ENCODE measurements around the gene LY6G5C.

DNA sequence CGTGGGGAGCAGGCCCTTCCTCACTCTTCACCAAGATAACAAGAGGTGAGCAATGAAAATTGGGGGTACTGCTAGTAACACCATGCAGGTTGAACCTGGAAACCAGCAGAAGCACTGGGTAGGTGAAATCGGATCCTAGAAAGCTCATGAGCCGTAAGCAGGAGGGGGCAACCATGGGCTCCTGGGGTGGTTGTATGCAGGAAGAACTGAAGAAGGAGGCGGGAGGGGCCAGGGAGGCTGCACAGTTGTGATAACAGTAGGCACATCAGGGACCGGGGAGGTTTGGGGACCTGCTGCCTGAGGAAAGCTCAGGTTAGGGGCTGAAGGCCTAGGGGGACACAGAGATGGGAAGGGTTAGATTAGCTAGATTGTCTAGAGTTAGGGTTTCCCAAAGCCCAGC is 5.6 kb upstream of the LY6G5C start:
- no peak for TF ChIP-seq JUN (IDR thresholded peaks at IDR 0.05; ENCODE audit: borderline replicate concordance, insufficient read depth, insufficient read length, low read depth)
- TF ChIP-seq, protein P1, sequence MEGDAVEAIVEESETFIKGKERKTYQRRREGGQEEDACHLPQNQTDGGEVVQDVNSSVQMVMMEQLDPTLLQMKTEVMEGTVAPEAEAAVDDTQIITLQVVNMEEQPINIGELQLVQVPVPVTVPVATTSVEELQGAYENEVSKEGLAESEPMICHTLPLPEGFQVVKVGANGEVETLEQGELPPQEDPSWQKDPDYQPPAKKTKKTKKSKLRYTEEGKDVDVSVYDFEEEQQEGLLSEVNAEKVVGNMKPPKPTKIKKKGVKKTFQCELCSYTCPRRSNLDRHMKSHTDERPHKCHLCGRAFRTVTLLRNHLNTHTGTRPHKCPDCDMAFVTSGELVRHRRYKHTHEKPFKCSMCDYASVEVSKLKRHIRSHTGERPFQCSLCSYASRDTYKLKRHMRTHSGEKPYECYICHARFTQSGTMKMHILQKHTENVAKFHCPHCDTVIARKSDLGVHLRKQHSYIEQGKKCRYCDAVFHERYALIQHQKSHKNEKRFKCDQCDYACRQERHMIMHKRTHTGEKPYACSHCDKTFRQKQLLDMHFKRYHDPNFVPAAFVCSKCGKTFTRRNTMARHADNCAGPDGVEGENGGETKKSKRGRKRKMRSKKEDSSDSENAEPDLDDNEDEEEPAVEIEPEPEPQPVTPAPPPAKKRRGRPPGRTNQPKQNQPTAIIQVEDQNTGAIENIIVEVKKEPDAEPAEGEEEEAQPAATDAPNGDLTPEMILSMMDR (IDR thresholded peaks at IDR 0.05; ENCODE audit: extremely low read depth in 1 of 2, insufficient read depth in 1 of 2, low read depth in 1 of 2, low read length in 2 of 2): no peak

Measured in endothelial cell of umbilical vein (primary cell).